ENCODE data around the gene SNAPC3.
"Not testable (repeated sequence)": the region's sequence is repeated elsewhere in the genome, so short reads cannot be mapped to it uniquely, and the experiment has no call there.

The SNAPC3 gene

DNA sequence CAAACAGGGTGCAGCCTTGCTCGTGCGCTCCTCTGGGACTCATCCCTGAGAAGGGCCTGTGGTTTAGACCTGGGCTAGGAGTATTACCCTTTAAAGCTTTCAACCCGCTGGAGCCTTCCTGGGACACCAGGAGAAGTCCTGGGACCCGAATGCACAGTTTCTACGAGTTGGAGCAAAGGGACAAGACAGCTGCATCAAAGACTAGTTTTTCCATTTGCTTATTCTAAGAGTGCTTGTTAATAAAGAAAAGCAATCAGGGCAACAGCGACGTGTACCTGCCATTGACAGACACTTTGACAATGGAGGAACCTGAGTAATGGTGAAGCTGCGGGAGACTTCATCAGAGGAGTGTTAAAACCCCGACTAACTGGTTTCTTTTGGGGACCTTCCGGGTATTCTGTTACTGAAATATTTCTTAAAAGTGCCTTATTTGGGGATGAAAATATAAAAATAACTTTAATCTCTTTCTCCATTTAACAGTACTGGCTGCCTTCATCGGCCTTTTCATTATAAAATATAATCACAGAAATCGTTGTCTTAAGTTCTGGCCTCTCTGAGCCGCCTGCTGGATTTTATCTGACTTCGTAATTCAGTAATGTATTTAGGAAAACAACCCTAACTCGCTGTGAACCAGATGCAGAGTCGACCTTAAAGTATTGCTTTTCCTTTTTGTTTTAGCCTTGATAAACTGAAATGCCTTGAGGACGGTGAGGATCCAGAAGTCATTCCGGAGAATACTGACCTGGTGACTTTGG is 732 bp downstream of the SNAPC3 start:
- no peak for DNase-seq

DNA sequence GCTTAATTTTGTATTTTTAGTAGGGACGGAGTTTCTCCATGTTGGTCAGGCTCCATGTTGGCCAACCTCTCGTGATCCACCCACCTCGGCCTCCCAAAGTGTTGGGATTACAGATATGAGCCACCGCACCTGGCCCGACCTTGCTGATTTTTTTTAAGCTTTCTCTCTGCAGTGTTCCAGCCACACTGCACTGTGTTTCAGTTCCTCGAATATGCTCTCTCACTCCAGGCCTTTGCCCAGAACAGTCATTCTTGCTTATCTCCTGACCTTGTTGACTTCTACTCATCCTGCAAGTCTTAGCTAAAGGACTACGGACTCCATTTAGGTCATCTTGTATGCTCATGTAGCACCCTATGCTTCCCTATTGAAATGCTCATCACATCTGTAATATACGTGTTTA is 3.3 kb downstream of the SNAPC3 start:
- DNase-seq = no peak

DNA sequence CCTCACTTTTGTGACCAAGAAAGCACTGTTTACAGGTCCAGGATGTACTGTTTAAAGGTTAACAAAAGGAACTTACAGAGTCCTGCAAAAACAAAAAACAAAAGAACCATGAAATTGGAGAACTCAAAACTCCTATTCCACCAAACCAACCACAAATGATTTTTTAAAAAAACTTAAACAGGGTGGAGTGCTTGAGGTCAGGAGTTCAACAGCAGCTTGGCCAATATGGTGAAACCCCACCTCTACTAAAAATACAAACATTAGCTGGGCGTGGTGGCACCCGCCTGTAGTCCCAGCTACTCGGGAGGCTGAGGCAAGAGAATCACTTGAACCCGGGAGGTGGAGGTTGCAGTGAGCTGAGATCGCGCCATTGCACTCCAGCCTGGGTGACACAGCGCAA is 5.0 kb downstream of the SNAPC3 start:
- DNase-seq = not testable (repeated sequence)

DNA sequence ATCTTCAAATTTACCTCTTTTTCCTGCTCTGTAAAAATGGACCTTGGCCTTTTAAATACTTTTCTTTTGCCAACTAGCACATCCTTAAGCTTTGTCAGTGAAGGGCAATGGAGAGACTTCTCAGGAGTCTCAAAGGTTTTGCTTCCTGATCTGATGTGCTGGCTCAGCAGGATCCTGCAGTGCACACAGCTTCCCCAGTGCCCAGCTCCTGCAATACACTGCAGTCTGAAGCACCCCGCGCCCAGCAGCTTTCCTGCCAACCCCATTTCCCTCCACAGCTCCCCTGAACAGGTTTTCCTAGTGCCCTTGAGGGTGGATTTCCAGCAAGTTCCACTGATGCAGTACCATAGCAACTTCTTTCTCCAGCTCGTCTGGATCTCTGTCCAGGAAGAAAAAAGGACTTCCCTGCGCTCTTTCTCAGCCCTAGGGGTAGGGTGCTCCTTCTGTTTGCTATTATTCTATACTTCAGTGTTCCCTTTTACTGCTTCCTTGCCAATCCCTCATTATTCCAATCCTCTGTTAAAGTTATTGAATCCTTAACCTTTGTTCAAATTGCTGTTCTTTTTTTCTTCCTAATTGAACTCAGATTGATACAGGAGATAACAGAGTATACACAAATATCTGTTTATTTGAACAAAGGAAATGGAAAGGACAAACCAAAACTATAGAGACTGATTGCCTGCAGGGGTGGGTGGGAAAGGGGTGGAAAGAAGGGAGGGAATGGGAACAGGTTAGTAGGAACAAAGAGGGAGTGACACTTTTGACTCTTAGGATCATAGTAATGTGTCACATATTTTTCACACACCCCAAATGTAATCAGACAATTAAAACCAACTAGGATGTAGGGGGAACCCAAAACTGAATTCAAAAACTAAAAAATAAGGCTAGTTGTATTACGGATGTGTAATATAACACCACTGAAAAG is 8.5 kb downstream of the SNAPC3 start:
- DNase-seq = no peak

DNA sequence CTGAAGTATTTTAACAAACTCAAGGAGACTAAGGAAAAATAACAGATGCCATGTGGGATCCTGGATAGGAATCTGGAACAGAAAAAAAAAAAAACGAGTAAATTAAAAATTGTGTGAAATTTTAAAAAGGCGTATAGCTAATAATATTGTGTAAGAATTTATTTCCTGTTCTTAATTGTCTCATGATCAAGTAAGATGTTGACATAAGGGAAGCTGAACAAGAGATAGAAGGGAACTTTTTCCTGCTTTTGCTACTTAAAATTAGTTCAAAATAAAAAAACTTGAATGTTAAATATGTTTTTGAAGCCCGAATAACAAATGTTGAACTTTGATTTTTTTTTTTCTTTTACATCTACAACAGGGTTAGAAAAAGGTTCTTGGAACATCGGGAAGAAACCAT is 10.5 kb downstream of the SNAPC3 start:
- no peak for DNase-seq

DNA sequence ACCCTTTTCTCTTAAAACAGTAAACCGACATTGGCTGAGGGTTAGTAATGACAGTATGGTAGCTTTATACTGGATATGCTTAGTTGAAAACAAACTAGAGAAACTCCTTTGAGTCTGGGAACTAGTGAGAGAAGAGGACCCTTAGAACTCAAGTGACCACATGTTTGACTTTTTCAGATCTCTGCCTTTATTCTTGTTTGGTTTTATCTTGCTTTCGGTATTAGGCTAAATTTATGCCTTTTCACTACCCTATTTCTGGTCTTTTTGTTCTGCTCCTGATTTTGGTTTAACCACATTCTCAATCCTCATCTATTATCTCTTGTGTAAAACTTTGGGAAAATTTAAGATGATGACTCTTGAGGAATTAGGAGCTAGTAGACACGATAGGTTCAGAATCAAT is 11.0 kb downstream of the SNAPC3 start:
- no peak for DNase-seq

DNA sequence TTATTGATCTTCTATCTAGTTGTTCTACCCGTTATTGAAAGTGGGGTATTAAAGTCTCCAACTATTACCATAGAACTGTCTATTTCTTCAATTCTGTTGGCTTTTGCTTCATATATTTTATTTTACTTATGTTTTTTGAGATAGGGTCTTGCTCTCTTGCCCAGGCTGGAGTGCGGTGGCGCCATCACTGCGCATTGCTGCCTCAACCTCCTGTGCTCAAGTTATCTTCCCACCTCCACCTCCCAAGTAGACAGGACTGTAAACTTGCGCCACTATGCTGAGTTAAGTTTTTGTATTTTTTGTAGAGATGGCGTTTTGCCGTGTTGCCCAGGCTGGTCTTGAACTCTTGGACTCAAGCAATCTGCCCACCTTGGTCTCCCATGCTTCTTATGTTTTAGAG is 16.2 kb downstream of the SNAPC3 start:
- no peak for DNase-seq

DNA sequence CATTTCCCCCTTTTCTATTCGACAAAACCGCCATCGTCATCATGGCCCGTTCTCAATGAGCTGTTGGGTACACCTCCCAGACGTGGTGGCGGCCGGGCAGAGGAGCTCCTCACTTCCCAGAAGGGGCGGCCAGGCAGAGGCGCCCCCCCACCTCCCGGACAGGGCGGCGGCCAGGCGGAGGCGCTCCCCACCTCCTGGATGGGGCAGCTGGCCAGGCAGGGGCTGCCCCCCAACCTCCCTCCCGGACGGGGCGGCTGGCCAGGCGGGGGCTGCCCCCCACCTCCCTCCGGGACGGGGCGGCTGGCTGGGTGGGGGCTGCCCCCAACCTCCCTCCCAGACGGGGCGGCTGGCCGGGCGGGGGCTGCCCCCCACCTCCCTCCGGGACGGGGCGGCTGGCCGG is 19.2 kb downstream of the SNAPC3 start:
- not testable (repeated sequence) for DNase-seq

DNA sequence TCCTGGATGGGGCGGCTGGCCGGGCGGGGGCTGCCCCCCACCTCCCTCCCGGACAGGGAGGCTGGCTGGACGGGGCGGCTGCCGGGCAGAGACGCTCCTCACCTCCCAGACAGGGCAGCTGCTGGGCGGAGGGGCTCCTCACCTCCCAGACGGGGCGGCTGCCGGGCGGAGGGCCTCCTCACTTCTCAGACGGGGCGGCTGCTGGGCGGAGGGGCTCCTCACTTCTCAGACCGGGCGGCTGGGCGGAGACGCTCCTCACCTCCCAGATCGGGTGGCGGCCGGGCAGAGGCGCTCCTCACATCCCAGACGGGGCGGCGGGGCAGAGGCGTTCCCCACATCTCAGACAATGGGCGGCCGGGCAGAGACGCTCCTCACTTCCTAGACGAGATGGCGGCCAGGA is 19.6 kb downstream of the SNAPC3 start:
- DNase-seq = not testable (repeated sequence)

DNA sequence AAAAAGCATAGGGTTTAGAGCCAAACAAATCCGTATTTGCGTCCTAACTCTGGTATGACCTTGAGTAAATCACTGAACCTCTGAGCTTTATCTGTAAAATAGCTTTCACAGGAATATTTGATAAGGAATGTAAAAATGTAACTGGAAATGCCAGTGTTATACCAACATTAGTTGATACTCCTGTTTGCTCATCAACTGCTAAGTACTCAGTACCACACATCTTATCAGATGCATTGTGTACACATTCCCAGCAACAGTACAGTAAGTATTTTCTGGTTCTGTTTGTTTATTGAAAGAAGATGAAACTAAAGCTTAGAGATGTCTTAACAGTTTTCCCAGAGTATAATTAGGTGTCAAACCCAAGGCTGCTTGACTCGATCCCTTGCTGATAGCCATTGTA is 21.5 kb downstream of the SNAPC3 start:
- DNase-seq = no peak

DNA sequence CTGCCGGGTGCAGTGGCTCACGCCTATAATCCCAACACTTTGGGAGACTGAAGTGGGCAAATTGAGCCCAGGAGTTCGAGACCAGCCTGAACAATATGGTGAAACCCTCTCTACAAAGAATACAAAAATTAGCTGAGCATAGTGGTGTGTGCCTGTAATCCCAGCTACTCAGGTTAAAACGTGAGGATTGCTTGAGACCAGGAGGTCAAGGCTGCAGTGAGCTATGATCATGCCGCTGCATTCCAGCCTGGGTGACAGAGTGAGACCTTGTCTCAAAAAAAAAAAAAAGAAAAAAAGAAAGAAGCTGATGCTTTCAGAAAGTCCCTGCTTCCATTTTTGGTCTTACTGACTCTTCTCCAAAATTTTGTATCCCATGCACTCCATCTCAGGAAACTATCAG is 31.3 kb downstream of the SNAPC3 start:
- no peak for DNase-seq

DNA sequence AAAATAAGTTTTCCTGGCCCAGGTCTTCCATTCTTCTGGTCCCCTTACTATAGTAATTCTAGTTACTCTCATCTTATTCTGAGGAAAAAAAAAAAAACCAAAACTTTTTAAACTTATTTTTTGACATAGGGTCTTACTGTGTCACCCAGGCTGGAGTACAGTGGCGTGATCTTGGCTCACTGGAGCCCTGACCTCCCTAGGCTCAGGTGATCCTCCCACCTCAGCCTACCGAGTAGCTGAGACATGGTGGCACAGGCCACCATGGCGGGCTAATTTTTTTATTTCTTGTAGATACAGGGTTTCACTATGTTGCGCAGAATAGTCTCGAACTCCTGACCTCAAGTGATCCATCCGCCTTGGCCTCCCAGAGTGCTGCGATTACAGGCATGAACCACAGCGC is 38.4 kb downstream of the SNAPC3 start:
- DNase-seq = no peak

DNA sequence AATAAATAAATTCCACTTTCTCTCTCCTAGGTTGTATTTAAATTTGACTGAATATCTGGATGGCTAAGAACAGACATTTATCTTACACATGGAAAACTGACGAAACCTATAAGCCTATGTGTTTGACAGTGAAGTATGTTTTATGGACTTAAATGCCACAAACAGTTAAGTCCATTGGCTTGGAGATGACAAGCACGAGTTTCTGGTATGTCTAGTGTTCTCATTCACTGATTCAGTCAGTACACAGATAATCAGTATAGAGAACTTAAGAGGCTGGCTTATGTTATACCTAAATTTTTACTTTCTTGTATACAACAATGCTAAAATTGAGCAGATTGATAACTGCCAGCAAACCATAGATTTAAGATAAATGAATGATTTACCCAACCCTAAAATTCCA is 38.9 kb downstream of the SNAPC3 start:
- DNase-seq = no peak

DNA sequence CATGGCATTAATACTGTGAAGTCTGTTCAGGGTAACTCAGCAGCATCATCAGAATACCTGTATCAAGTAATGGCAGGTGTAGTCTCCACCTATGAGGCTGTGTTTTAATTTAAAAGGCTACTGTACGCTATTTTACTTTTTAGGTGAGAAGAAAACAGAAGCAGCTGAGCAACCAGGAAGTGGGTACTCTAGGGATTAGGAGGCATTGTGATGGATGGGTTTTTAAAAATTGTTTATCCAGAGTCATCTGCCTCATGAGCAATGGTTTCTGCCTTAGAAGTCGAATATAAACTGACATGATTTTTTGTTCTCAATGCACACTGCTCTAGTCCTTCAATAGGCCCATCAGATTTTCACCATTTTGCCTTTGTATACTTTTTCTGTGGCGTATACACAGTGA is 45.5 kb downstream of the SNAPC3 start:
- DNase-seq = no peak

DNA sequence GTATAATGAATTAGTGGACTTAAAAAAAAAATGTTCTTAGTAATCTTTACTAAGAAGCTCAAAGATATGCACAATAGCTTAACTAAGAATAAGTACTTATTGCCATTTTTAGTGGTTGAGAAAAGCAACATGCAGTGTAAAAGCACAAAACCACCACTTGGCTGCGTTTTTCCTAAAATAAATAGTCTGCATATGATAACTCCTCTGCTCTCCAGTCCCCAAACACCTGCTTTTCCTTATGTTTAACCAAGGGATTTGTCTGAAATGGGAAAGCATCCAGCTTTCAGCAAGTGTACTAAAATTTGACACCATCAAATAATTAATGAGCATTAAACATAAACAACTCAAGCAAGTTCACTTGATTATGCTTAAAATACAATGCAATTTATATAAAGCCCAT is 46.7 kb downstream of the SNAPC3 start:
- no peak for DNase-seq

DNA sequence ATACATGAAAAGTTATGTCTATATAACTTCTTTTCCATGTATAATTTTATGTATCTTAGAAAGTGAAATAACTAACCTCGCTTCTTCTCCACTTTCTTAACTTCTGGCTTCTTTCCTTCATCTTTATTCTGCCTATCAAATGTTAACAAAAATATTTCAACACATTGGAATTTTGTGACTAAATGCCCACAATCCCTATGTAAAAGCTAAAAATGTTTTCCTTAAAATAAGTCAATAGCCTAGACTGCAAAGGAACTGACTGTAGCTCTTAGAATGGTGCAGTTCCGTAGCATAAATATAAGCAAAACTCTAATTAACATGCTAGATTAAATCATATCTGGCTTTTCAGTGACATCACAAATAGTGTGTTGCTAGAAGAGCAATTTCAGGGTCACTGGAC is 47.2 kb downstream of the SNAPC3 start:
- no peak for DNase-seq

DNA sequence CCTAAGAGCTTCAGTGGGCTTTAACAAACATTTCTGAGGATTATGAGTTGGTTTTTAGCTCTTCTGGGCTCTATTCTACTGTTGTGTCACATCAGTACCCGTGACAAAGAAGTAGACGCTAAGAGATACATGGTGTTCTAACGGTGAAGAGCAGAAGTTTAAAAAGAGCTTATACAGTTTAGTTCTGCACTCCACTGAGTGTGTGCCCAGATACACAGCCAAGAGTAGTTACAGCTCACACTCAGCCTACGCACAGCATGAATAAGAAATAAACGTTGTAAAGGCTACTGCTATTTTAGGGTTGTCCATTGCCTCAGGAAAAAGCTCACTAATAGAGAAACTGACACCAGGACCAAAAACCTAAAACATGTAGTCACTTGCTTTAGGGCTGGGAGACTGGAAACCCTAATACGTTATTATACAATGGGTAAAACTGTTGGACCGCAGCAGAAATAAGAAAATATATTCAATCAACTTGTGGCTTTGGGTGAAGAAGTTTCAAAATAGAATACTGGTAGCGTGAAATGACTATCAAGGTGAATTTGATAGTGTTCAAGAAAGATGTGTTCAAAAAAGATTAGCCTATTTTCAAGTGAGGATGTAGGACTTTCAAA is 53.4 kb downstream of the SNAPC3 start:
- no peak for DNase-seq

DNA sequence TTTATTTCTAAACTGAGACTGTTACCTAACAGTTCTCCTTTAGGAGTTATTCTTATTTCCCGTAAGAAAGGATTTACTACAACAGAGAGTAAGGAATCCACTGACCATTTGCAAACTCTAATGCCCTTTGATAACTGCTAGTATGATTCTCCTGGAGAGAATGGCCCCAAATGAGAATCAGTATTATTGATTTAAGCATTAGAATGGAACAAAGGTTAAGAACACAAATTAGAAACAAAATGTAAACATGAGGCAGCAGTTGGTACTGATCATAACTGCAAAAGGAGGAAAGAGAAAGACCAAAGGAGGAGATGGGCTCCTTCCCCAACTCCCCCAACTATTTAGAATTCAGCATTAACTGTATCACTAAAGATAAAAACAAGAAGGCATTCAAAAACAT is 57.4 kb downstream of the SNAPC3 start:
- DNase-seq = no peak

DNA sequence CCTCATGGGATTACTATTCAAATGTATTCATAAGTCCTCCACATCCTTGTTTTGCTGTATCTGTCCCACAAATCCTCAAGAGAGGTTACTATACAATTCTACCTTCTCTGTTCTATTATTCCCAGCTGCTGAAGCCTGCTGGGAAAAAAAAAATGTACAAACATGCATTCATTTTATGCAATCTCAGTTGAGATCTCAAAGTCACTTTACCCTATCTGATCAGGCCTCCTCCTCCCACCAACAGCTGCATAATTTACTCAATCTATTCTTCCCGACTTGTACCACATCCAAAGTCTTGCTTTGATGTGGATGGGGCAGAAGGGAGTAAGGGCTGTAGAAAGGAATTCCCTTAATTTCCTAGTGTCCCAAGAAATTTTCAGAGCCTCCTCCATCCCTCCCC is 59.5 kb downstream of the SNAPC3 start:
- no peak for DNase-seq

DNA sequence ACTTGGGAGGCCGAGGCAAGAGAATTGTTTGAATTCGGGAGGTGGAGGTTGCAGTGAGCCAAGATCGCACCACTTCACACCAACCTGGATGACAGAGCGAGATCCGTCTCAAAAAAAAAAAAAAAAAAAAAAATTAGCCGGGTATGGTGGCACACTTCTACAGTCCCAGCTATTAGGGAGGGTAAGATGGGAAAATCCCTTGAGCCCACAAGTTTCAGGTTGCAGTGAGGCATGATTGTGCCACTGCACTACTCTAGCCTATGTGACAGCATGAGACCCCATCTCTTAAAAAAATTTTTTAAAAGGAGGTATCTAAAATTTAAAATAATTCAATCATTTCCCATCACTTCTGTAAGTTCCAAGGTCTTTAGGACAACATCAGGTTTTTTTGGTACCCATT is 62.1 kb downstream of the SNAPC3 start:
- DNase-seq = no peak

DNA sequence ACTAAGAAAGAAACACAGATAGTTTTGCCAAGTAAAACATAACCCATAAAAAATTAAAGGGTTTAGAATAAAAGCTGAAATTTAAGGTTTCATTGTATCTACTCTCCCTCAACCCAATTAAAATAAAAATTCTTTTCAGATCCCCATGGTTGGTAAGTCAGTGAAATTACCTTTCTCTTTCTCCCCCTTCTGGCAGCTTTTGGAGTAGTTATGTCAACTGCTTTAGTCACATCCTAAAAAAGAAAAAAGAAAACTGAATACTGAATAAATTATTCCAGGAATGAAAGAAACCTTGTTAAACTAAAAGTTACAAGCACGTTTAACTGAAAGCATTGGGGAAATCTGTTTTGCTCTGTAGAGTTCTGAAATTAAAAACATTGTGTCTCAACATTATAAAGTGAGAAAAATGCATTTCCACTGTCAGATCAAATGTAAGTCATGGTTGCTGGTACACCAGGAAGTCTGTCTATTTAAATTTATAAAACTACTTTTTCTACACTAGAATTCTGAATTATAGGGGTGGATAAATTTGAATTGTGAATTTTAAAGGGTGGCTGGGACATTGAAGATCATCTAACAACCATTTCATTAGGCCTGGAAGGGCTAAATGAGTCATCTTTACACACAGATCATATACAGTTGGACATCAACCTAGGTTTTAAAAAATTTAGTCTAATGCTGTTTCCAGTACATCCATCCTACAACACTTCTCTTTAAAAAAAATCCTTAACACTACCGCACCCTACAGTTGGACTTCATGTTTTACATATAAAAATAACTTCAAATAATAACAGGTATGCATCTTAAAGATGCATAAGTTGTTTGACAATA is 63.4 kb downstream of the SNAPC3 start:
- DNase-seq = peak in 1 of 2 donors; percentile 33

DNA sequence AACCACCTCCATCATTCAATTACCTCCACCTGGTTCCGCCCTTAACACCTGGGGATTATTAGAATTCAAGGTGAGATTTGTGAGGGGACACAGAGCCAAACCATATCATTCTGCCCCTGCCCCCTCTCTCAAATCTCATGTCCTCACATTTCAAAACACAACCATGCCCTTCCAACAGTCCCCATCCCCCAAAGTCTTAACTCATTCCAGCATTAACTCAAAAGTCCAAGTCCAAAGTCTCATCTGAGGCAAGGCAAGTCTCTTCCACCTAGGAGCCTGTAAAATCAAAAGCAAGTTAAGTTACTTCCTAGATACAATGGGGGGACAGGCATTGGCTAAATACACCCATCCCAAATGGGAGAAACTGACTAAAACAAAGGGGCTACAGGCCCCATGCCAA is 69.3 kb downstream of the SNAPC3 start:
- no peak for DNase-seq
